Astrocyte (in vitro differentiated cells and primary cell): ENCODE results near the gene FXYD5.
"Not testable (repeated sequence)": the region's sequence is repeated elsewhere in the genome, so short reads cannot be mapped to it uniquely, and the experiment has no call there.

Source experiments
- EZH2 ChIP-seq: IDR thresholded peaks from 2 replicates; pipeline ENCODE4 v1.6.1; 2012; ENCODE audit warnings: mild to moderate bottlenecking, low read length, inconsistent platforms; ENCODE audit not compliant: insufficient read depth
- TF ChIP-seq, protein P1 (sequence below): IDR thresholded peaks from 2 replicates; pipeline ENCODE4 v1.5.1; 2011; ENCODE audit warnings: low read depth, mild to moderate bottlenecking, inconsistent platforms, low read length, moderate library complexity; ENCODE audit not compliant: insufficient read depth

DNA sequence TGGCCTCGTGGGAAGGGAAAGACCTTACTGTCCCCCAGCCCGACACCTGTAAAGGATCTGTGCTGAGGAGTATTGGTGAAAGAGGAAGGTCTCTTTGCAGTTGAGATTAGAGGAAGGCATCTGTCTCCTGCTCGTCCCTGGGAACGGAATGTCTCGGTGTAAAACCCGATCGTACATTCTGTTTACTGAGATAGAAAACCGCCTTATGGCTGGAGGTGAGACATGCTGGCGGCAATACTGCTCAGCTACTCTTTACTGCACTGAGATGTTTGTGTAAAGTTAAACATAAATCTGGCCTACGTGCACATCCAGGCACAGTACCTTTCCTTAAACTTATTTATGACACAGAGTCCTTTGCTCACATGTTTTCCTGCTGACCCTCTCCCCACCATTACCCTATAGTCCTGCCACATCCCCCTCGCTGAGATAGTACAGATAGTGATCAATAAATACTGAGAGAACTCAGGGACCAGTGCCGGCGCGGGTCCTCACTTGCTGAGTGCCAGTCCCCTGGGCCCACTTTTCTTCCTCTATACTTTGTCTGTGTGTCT is 24.7 kb upstream of the FXYD5 start:
- TF ChIP-seq, protein P1, sequence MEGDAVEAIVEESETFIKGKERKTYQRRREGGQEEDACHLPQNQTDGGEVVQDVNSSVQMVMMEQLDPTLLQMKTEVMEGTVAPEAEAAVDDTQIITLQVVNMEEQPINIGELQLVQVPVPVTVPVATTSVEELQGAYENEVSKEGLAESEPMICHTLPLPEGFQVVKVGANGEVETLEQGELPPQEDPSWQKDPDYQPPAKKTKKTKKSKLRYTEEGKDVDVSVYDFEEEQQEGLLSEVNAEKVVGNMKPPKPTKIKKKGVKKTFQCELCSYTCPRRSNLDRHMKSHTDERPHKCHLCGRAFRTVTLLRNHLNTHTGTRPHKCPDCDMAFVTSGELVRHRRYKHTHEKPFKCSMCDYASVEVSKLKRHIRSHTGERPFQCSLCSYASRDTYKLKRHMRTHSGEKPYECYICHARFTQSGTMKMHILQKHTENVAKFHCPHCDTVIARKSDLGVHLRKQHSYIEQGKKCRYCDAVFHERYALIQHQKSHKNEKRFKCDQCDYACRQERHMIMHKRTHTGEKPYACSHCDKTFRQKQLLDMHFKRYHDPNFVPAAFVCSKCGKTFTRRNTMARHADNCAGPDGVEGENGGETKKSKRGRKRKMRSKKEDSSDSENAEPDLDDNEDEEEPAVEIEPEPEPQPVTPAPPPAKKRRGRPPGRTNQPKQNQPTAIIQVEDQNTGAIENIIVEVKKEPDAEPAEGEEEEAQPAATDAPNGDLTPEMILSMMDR = not testable (repeated sequence)
- TF ChIP-seq EZH2 = not testable (repeated sequence)
